Measurements from ENCODE around the gene TMEM181.

- TF ChIP-seq EZH2 (IDR thresholded peaks at IDR 0.05; ENCODE audit: low read depth, unreplicated experiment) (no peak), EZH2phosphoT487 (IDR thresholded peaks at IDR 0.05; ENCODE audit: unreplicated experiment) (no peak), CTCF (conservative IDR thresholded peaks at IDR 0.05; ENCODE audit: low read depth in 2 of 2) (no peak), REST (IDR thresholded peaks at IDR 0.05; ENCODE audit: unreplicated experiment) (no peak), ZNF114 (CRISPR knock-in tag; IDR thresholded peaks at IDR 0.05) (no peak), ZNF331 (CRISPR knock-in tag; IDR thresholded peaks at IDR 0.05; ENCODE audit: low read depth) (no peak), POLR2AphosphoS5 (IDR thresholded peaks at IDR 0.05; ENCODE audit: low read depth) (no peak), ZNF462 (CRISPR knock-in tag; IDR thresholded peaks at IDR 0.05) (no peak), JUNB (IDR thresholded peaks at IDR 0.05; ENCODE audit: unreplicated experiment) (no peak), CREB1 (CRISPR knock-in tag; IDR thresholded peaks at IDR 0.05; ENCODE audit: low read depth) (no peak), ETS1 (IDR thresholded peaks at IDR 0.05) (no peak), NANOG (IDR thresholded peaks at IDR 0.05; ENCODE audit: borderline replicate concordance) (no peak), STAT1 (IDR thresholded peaks at IDR 0.05; ENCODE audit: unreplicated experiment) (no peak)
These were observed 21.1 kb upstream of the TMEM181 start for GRCh38 chr6:158538741-158539140.

Data from GM23338 (cell line).